ENCODE results near the gene BAX. TPM values are rescaled to one million over a fixed set of nuclear protein-coding genes. Genes with fewer than 3 reads are reported as not detected.
A peak's percentile ranks its signal among the peaks of the same experiment; 100 is the strongest.
"Not testable (repeated sequence)": the region's sequence is repeated elsewhere in the genome, so short reads cannot be mapped to it uniquely, and the experiment has no call there.

BAX gene
- total RNA-seq, 1 experiment from 2014 or later, result 107 TPM

DNA sequence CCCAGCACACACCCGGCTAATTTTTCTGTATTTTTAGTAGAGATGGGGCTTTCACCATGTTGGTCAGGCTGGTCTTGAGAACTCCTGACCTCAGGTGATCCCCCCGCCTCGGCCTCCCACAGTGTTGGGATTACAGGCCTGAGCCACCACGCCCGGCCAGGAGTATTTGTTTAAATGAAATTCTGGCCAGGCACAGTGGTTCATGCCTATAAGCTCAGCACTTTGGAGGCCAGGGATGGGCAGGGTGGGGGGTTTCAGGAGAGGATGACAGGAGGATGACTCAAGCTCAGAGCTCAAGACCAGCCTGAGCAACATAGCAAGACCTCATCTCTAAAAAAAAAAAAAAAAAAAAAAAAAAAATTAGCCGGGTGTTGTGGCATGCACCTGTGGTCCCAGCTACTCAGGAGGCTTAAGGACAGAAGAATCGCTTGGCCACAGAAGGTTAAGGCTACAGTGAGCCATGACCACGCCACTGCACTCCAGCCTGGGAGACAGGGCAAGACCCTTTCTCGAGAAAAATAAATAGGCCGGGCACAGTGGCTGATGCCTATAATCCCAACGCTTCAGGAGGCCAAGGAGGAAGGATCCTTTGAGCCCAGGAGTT lies 29.3 kb upstream of the BAX start:
- Histone ChIP-seq H3K4me1 (no peaks in the 10 kb centered on the region), H3K9me3 (no peaks in the 10 kb centered on the region), H3K4me3 (ENCODE audit: low read depth, low read length) (no peak overlapping the region), H3K27me3 (replicated peaks; ENCODE audit: control insufficient read depth, insufficient read depth, low read length) (no peaks in the 10 kb centered on the region), H3K36me3 (ENCODE audit: control insufficient read depth, insufficient read depth, low read length) (no peaks in the 10 kb centered on the region; the same call in 1 of the 2 replicates)
- Mint-ChIP-seq H3K27me3 (ENCODE audit: insufficient read depth, unreplicated experiment) (no peaks in the 10 kb centered on the region), H3K4me3 (ENCODE audit: unreplicated experiment) (no peak overlapping the region), H3K36me3 (ENCODE audit: insufficient read depth, unreplicated experiment) (peaks cover 29% of the 10 kb centered on the region), H3K27ac (ENCODE audit: unreplicated experiment) (no peak overlapping the region), H3K4me1 (ENCODE audit: low read depth, unreplicated experiment) (no peaks in the 10 kb centered on the region), H3K9me3 (ENCODE audit: unreplicated experiment) (no peaks in the 10 kb centered on the region)
- BruUV-seq (replicated peaks), result no TSS peak
- no peak for DNase-seq
- TF ChIP-seq, protein P1, sequence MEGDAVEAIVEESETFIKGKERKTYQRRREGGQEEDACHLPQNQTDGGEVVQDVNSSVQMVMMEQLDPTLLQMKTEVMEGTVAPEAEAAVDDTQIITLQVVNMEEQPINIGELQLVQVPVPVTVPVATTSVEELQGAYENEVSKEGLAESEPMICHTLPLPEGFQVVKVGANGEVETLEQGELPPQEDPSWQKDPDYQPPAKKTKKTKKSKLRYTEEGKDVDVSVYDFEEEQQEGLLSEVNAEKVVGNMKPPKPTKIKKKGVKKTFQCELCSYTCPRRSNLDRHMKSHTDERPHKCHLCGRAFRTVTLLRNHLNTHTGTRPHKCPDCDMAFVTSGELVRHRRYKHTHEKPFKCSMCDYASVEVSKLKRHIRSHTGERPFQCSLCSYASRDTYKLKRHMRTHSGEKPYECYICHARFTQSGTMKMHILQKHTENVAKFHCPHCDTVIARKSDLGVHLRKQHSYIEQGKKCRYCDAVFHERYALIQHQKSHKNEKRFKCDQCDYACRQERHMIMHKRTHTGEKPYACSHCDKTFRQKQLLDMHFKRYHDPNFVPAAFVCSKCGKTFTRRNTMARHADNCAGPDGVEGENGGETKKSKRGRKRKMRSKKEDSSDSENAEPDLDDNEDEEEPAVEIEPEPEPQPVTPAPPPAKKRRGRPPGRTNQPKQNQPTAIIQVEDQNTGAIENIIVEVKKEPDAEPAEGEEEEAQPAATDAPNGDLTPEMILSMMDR (IDR thresholded peaks at IDR 0.05; ENCODE audit: insufficient read depth in 1 of 2, low read depth in 1 of 2, low read length in 1 of 2, severe bottlenecking in 1 of 2, unreplicated experiment in 1 of 2), result no peak
- ChIA-PET CTCF (interaction anchor here (0.6 kb wide), 1 partner anchor 272 kb away, joined by 4 read pairs; no protein-coding TSS in a partner anchor), POLR2A (interaction anchor here (0.6 to 0.7 kb wide), 2 partner anchors 27 to 40 kb away, joined by 4 read pairs; no protein-coding TSS in a partner anchor)
- intact Hi-C loops (cut with micrococcal nuclease; ENCODE audit: unreplicated experiment), result no loop called here

DNA sequence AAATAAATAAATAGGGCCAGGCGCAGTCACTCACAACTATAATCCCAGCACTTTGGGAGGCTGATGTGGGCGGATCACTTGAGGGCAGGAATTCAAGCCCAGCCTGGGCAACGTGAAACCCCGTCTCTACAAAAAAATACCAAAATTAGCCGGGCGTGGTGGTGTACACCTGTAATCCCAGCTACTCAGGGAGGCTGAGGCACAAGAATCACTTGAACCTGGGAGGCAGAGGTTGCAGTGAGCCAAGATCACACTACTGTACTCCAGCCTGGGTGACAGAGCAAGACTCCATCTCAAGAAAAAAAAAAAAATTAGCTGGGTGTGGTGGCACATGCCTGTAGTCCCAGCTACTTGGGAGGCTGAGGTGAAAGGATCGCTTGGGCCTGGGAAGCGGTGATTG lies 28.8 kb upstream of the BAX start:
- H3K4me1 ChIP-seq; H3K36me3 ChIP-seq (ENCODE audit: control insufficient read depth, insufficient read depth, low read length); H3K9me3 Mint-ChIP-seq (ENCODE audit: unreplicated experiment); H3K4me3 Mint-ChIP-seq (ENCODE audit: unreplicated experiment); H3K4me3 ChIP-seq (ENCODE audit: low read depth, low read length); BruUV-seq (replicated peaks); H3K27me3 Mint-ChIP-seq (ENCODE audit: insufficient read depth, unreplicated experiment); H3K4me1 Mint-ChIP-seq (ENCODE audit: low read depth, unreplicated experiment); H3K27ac Mint-ChIP-seq (ENCODE audit: unreplicated experiment); intact Hi-C loops (cut with micrococcal nuclease; ENCODE audit: unreplicated experiment); H3K9me3 ChIP-seq; DNase-seq; H3K27me3 ChIP-seq (replicated peaks; ENCODE audit: control insufficient read depth, insufficient read depth, low read length): not testable (repeated sequence)
- ChIA-PET CTCF (interaction anchor here (0.6 kb wide), 1 partner anchor 271 kb away, joined by 4 read pairs; no protein-coding TSS in a partner anchor), POLR2A (interaction anchor here (0.6 kb wide), 1 partner anchor 40 kb away, joined by 4 read pairs; no protein-coding TSS in a partner anchor)
- H3K36me3 Mint-ChIP-seq (ENCODE audit: insufficient read depth, unreplicated experiment), result peaks cover 26% of the 10 kb centered on the region

DNA sequence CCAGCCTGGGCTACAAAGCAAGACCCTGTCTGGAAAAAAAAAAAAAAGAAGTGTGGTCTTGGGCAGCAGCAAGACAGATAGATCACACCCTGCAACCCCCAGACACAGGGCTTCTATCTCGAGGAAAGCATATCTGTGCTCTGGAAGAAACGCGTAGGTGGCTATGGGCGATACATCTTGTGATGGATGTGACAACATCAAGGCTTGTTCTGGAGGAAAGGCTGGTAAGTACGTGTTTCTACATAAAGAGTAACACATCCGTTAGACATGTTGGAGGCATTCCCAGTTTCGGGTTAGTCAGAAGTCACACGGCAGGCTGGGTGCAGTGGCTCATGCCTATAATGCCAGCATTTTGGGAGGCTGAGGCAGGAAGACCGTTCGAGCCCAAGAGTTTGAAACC lies 27.8 kb upstream of the BAX start:
- CTCF ChIA-PET, result no interaction called here
- intact Hi-C loops (cut with micrococcal nuclease; ENCODE audit: unreplicated experiment), result no loop called here
- H3K4me3 ChIP-seq (ENCODE audit: low read depth, low read length), result no peak overlapping the region
- no peaks in the 10 kb centered on the region for H3K27me3 ChIP-seq (replicated peaks; ENCODE audit: control insufficient read depth, insufficient read depth, low read length)
- Mint-ChIP-seq H3K36me3 (ENCODE audit: insufficient read depth, unreplicated experiment) (peaks cover 19% of the 10 kb centered on the region), H3K27ac (ENCODE audit: unreplicated experiment) (peak overlapping the region; percentile 45), H3K27me3 (ENCODE audit: insufficient read depth, unreplicated experiment) (no peaks in the 10 kb centered on the region), H3K4me3 (ENCODE audit: unreplicated experiment) (no peak overlapping the region), H3K9me3 (ENCODE audit: unreplicated experiment) (no peaks in the 10 kb centered on the region), H3K4me1 (ENCODE audit: low read depth, unreplicated experiment) (no peaks in the 10 kb centered on the region)
- POLR2A ChIA-PET, result no interaction called here
- no peaks in the 10 kb centered on the region for H3K4me1 ChIP-seq
- BruUV-seq (replicated peaks), result no TSS peak
- H3K36me3 ChIP-seq (ENCODE audit: control insufficient read depth, insufficient read depth, low read length), result no peaks in the 10 kb centered on the region
- no peak for DNase-seq
- TF ChIP-seq, protein P1 (IDR thresholded peaks at IDR 0.05; ENCODE audit: insufficient read depth in 1 of 2, low read depth in 1 of 2, low read length in 1 of 2, severe bottlenecking in 1 of 2, unreplicated experiment in 1 of 2), result no peak
- no peaks in the 10 kb centered on the region for H3K9me3 ChIP-seq

DNA sequence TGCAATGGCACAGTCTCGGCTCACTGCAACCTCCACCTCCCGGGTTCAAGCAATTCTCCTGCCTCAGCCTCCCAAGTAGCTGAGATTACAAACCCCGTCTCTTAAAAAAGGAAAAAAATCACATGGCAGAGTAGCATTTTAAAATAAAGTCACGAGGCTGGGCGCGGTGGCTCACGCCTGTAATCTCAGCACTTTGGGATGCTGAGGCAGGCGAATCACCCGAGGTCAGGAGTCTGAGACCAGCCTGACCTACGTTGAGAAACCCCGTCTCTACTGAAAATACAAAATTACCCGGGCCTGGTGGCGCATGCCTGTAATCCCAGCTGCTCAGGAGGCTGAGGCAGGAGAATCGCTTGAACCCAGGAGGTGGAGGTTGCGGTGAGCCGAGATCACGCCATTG lies 27.0 kb upstream of the BAX start:
- H3K4me1 Mint-ChIP-seq (ENCODE audit: low read depth, unreplicated experiment); H3K4me3 ChIP-seq (ENCODE audit: low read depth, low read length); H3K36me3 ChIP-seq (ENCODE audit: control insufficient read depth, insufficient read depth, low read length); H3K27me3 ChIP-seq (replicated peaks; ENCODE audit: control insufficient read depth, insufficient read depth, low read length); H3K9me3 ChIP-seq; H3K4me1 ChIP-seq; H3K27ac Mint-ChIP-seq (ENCODE audit: unreplicated experiment); intact Hi-C loops (cut with micrococcal nuclease; ENCODE audit: unreplicated experiment); BruUV-seq (replicated peaks); H3K27me3 Mint-ChIP-seq (ENCODE audit: insufficient read depth, unreplicated experiment); DNase-seq; H3K9me3 Mint-ChIP-seq (ENCODE audit: unreplicated experiment); H3K4me3 Mint-ChIP-seq (ENCODE audit: unreplicated experiment); CTCF ChIA-PET: not testable (repeated sequence)
- POLR2A ChIA-PET, result interaction anchor here (0.6 kb wide), 2 partner anchors 59 to 132 kb away, joined by 5 to 6 read pairs; no protein-coding TSS in a partner anchor
- peaks cover 14% of the 10 kb centered on the region for H3K36me3 Mint-ChIP-seq (ENCODE audit: insufficient read depth, unreplicated experiment)

All from Caco-2 (cell line).